GM11168 (cell line): ENCODE data around the gene UGT1A9.

ENCODE experiments used
- in situ Hi-C: fragments of 300-500 bp; cut with MboI; formaldehyde crosslinking; loops from one replicate; pipeline ENCODE4 v1.12.0; 2022; ENCODE audit warnings: low sequenced_read_pairs; ENCODE audit not compliant: unreplicated experiment

Gene UGT1A9

GRCh38 chr2:233811732-233812131 is 140.0 kb downstream of the UGT1A9 start:
- in situ Hi-C loops: no loop called here

GRCh38 chr2:233813236-233814055 is 141.7 kb downstream of the UGT1A9 start:
- in situ Hi-C loops: no loop called here

- in situ Hi-C loops: no loop called here
These were observed 142.5 kb downstream of the UGT1A9 start for GRCh38 chr2:233814056-233814835.

- in situ Hi-C loops: no loop called here
These were observed 144.2 kb downstream of the UGT1A9 start for GRCh38 chr2:233815861-233816260.

- in situ Hi-C loops: no loop called here
These were observed 144.6 kb downstream of the UGT1A9 start for GRCh38 chr2:233816334-233816733.

- in situ Hi-C loops: no loop called here
These were observed 145.1 kb downstream of the UGT1A9 start for GRCh38 chr2:233816771-233817170.

GRCh38 chr2:233817361-233817911 is 145.7 kb downstream of the UGT1A9 start:
- in situ Hi-C loops: no loop called here

- in situ Hi-C loops: no loop called here
These were observed 146.4 kb downstream of the UGT1A9 start for GRCh38 chr2:233817995-233818638.

- in situ Hi-C loops: no loop called here
These were observed 147.2 kb downstream of the UGT1A9 start for GRCh38 chr2:233818639-233819621.

- in situ Hi-C loops: no loop called here
These were observed 148.4 kb downstream of the UGT1A9 start for GRCh38 chr2:233819884-233820773.

- in situ Hi-C loops: no loop called here
These were observed 149.0 kb downstream of the UGT1A9 start for GRCh38 chr2:233820774-233821105.

GRCh38 chr2:233821196-233821595 is 149.5 kb downstream of the UGT1A9 start:
- in situ Hi-C loops: no loop called here

- in situ Hi-C loops: no loop called here
These were observed 150.0 kb downstream of the UGT1A9 start for GRCh38 chr2:233821709-233822100.

GRCh38 chr2:233822101-233822771 is 150.5 kb downstream of the UGT1A9 start:
- in situ Hi-C loops: no loop called here
